Lung microvascular endothelial cell (primary cell): ENCODE results near the gene ERCC6. TPM values are rescaled to one million over a fixed set of nuclear protein-coding genes. Genes with fewer than 3 reads are reported as not detected.

Source experiments
- DNase-seq, 2 donors: peaks; one replicate each; pipeline versions ENCODE4 v3.0.0 to v3.0.0-alpha.2; 2010; ENCODE audit warnings: low read depth in 2 of 2
- total RNA-seq: library from RNA; depleted of rRNA; stranded (reverse); fragments of >200 nt; gene quantifications from 2 replicates; pipeline ENCODE4 v1.2.1, GENCODE V29; 2014

Gene ERCC6
- total RNA-seq, 1 donor from 2014 or later, result 10.7 TPM

DNA sequence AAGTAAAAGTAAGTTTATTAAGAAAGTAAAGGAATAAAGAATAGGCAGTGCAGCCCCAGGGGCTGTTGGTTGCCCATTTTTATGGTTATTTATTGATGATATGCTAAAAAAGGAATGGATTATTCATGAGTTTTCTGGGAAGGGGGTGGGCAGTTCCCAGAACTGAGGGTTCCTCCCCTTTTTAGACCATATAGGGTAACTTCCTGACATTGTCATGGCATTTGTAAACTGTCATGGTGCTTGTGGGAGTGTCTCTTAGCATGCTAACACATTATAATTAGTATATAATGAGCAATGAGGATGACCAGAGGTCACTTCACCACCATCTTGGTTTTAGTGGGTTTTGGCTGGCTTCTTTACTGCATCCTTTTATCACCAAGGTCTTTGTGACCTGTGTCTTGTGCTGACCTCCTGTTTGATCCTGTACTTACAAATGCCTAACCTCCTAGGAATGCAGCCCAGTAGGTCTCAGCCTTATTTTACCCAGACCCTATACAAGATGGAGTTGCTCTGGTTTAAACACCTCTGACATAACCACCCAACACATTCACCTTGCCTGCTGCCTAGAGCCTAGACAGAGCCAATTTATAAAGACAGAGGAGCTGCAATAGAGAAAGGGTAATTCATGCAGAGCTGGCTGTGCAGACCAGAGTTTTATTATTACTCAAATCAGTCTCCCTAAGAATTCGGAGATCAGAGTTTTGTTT is 10.9 kb upstream of the ERCC6 start:
- DNase-seq, result no peak

DNA sequence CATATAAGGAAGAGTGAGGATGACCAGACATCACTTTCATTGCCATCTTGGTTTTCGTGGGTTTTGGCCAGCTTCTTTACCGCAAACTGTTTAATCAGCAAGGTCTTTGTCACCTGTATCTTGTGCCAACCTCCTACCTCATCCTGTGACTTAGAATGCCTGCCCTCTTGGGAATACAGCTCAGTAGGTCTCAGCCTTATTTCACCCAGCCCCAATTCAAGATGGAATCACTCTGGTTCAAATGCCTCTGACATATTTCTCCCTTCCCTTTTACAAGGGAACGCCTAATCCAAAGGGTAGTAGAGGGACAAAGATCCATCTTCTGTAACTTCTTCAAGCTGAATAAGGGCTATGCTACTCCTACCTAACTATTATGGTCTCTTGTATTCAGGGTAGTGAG is 4.7 kb upstream of the ERCC6 start:
- DNase-seq, result no peak

DNA sequence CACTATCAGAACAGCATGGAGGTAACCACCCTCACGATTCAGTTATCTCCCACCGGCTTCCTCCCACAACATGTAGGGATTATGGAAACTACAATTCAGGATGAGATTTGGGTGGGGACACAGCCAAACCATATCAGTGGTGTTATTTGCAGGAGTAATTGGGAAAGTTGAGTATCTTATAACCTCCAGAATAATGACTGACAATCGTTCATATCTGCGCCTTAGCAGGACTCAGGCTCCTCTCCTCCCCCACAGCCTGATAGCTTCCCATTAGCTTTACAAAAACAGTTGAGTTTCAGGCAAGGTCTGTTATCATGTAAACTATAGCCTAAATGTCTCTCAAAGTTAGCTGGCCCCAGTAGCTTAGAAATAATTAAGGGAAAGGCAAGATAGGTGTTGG is 3.4 kb upstream of the ERCC6 start:
- no peak for DNase-seq

DNA sequence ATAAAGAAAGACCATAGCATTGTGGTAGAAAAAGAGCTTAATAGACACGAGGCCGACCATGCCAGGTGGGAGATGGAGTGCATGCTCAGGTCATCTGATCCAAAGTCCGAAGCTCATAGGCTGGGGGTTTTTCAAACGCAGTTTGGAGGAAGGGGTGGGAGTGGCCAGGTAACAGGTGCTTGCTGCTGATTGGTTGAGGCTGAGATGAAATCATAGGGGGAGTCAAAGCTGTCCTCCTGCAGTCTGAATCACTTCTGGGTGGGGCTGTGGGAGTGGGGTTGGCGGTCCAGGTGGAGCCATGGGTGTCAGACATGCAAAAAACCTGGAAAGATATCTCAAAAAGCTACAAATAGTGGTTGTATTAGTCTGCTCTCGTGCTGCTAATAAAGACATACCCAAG is 2.8 kb upstream of the ERCC6 start:
- DNase-seq, result no peak

DNA sequence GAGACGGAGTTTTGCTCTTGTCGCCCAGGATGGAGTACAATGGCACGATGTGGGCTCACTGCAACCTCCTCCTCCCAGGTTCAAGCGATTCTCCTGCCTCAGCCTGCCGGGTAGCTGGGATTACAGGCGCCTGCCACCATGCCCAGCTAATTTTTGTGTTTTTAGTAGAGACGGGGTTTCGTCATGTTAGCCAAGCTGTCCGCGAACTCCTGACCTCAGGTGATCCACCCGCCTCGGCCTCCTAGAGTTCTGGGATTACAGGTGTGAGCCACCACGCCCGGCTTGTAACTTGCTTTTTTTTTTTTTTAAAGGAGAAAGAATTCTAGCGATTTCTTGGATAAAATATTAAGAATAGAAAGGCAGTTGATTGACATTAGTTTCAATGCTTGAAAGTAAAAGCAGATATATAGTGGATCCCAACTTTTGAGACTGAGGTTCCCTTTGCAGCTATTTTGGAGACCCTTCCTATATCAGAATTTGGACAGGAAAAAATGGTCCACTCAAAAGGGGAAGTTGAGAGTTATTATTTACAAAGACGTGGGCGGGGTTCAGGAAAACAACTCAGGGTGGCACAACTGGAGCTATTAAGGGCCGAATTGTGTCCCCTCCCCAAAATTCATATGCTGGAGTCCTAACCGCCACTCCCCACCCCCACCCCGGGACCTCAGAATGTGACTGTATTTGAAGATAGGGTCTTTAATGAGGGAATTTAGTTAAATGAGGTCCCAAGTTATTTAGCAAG is 1.3 kb upstream of the ERCC6 start:
- no peak for DNase-seq

DNA sequence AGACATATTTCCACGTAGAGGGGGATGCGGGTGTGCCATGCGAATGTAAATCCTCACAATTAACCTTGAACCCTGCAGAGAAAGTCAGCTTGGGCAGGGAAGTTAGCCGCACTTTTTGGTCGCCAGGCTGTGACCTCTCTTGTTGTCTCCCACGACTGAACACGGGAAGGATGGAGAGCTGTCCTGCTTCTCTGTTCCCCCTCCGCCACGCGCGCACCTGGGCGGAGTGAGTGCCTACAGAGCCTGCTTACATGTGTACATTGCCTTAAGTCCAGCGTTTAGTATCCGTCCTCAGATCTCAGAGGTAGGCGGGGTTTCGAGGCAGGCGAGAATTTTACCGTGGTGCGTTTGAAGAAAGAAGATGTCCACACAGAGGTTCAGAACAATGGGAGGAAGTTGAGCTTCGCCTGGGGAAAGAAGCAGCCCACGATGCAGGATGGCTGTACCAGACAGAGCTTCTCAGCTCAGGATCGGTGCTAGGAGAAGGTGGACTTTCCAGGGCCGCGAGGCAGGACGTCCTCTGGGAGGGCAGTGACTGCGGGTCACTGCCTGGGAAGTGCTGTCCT is 482 bp upstream of the ERCC6 start:
- peak in 1 of 2 donors; percentile 80 for DNase-seq

DNA sequence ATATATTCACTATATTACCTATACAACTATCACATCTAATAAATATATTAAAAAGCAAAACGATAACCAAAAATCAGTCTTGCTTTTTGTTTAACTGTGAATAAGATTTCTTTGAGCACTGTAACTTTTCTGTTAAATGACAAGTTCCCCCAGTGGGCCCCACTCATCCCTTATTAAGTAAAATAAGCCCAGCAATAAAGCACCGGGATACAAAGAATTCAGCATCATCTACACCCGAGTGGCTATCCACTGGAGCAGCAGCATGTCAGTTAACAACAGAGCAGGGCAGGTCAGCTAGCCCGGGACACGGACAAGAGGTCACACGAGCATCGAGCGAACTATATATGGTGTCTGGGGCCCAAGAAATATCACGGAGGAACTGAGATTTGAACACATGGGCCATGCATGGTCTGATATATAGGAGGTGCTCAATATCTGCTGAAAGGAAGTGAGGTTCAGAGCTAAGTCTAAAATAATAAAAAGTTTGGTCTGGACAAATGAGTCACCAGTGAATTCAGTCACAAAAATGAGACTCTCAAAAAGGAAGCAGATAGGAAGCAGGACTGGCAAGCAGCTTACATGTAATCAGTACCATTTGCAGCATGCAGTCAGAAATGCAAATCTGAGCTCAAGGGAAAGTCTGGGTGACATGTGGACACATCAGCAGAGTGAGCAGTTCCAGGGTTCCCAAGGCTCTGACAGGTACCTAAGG is 4.1 kb downstream of the ERCC6 start:
- peak; percentile 69 to 84 for DNase-seq

DNA sequence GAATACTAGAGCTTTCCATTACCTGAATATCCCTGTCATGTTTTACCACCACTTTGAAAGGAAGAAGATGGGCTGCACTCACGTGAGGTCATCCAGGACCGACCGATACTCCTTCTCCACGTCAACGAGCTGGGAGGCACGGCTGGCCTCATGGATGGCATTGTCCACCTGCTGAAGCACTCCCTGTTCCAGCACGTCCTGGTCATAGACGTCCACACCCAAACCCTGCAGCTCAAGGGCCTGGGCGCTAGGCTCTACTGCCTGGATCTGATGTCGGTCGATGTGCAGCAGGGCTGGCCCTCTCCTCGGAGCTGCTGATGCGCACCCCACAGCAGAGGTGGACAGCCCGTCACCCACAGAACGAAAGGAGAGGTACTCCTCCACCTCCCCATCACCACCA is 6.5 kb downstream of the ERCC6 start:
- DNase-seq, result no peak

DNA sequence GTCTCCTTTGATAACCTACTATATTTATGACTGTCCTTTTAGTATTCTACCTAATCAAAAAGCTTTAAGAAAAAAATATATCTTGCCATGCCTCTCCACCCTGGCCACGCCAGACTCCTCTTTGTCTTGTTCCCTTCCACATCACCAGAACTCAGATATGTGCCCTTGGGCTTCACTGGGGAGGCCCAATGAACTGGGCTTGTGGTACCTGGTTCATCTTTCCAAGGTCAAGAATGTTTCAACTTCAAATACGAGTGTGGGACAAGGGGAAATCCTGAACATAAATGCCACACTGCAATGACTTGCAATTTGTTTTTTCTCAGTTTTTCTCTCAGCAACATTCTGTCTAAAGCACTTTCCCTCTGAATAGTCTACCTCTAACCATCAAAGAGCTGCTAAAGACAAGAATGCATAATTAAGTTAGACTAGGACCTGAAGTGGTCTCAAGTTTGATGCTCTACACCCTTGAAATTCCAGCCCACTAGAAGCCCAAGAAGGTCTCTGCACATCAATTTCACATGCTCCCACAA is 9.9 kb downstream of the ERCC6 start:
- DNase-seq, result no peak

DNA sequence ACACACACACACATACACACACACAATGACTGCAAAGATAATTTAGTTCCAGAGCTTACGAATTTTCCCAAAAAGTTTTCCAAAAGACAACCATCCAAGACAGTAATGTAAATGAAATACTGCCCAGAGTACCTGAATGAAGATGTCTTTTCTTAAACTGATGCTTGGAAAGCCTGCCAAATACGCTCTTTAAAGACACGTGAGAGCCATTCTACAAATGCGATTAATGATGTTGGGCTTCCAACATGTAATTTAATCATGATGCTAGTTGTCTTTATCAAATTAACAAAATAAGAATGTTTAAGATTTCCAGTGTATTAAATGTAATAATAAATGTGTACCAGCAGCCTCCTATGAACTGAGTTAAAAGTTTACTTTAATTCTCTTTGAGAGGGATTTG is 11.1 kb downstream of the ERCC6 start:
- DNase-seq, result no peak

DNA sequence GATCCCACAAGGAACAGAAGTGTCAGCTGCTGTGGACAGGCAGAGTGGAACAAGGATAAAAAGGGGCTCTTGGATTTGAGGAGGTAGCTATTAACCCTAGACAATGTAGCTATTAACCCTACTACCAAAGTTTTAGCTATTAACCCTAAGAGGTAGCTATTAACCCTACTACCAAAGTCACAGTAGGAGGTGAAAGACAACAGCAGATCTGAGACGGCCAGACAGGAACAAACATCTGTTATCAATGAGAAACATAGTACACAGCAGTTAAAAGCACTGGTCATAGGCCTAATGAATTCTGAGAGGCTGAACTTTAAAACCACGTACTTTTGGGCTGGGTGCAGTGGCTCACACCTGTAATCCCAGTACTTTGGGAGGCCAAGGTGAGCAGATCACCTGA is 11.9 kb downstream of the ERCC6 start:
- no peak for DNase-seq

DNA sequence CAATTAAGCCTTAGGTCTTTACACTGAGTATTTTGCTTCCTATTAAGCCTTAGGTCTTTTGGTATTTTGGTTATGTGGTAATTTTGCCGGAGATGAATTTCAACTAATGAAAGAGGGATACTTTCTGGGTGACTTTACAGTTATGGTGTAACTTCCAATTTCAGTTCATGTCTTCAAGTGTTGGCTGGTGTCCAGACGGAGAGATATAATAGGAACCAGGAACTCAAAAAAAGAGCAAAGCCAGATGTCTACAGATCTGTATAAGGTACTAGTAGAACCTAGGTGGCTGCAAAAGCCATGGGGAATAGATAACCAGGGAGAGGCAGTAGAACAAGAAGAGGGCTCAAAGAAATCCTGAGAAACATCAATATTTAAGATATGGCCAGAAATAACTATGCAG is 12.3 kb downstream of the ERCC6 start:
- no peak for DNase-seq

DNA sequence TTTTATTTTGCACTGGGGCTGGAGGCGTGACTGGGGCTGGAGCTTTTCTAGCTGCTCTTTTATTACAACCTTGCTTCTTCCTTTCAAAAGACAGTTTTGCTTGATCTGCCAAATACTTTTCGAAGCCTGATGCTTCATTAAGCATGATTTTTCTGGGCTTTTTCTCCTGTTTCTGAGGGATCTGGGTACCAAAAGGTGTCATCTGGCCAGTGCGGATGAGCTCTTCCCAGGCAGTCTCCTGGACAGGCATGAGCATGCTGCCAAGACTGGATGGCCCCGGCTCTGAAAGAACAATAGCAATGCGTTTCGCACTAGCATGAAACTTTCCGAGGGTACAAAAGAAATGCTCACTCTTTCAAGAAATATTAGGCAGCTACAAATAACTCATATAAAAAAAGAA is 14.4 kb downstream of the ERCC6 start:
- no peak for DNase-seq

DNA sequence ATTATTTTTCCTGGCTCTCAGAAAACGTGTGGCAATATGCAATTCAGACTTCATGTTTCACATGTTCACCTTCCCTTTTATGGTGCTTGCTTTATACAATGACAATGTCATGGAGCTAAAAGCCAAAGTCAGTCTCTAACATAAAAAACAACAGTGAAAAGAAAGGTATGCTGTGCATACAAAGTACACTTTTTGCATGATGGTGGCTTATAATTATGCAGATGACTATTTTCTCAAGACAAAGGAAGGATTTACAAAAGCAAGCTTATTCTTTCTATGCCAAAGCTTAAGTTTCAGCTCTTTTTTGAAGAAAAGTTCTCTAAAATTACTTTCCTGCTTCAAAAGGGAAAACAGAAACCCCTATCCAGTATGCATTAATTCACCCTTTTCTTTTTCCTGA is 15.6 kb downstream of the ERCC6 start:
- DNase-seq, result no peak

DNA sequence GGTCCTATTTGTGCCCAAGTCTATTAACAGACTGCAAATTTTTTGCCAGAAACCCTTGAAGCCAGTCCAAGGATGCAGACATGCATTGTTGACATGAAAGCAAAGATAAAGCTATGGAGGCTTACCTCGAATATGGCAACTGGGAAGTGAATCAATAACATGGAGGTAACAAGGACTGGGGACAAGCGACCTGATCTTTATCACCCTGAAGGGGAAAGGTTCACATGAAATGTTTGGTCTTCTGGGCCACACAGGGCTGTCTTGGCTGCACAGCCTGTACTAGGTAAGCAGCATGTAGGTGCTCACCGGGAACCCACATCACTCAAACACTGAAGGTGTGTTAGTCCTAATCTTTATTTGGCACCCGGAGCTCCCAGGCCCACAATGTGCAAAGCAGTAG is 17.9 kb downstream of the ERCC6 start:
- DNase-seq, result no peak

DNA sequence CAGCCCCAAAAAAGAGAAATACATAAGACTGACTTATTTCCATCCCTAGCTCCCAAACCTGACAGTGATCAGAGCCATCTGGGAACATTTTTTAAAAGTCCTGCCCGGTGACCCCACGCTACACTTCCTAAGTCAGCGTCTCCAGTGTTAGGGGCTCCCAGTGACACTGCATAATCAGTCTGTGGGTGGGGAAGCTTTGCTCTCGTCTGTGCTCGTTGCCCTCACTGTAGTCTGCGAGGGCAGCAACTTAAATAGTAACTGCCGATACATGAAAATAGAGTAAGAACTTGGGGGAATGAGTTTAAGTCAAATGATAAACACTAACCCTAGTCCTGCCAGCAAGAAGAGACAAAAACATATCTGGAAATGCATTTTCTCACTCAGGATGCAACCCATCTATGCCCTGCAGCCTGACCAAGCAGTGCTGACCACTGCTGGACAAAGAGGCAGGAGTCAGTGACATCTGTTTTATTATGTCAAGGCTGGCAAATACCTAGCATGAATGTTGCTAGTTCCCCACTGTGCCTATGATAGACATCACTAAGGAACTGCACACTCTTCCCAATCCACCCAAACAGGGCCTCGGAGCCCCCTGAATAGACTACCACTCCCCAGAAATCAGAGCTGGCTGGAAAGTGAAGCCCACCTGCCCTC is 18.7 kb downstream of the ERCC6 start:
- no peak for DNase-seq

DNA sequence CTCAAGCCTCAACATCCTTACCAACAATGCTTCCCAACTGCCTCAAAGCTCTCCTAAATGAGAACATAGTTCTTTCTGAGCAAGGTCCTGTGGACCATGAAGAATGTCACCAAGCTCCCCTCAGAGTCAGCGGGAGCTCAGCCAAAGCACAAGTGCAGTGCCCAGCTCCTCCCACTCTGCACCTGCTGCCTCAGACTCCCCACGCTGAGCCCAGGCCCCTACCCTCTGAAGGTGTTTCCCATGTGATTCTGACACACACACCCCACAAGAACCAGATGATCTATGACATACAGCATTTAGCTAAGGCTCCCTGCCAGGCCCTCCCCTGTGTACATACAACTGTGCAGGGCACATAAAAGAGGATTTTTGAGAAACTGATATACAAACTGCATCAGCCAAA is 19.2 kb downstream of the ERCC6 start:
- no peak for DNase-seq

DNA sequence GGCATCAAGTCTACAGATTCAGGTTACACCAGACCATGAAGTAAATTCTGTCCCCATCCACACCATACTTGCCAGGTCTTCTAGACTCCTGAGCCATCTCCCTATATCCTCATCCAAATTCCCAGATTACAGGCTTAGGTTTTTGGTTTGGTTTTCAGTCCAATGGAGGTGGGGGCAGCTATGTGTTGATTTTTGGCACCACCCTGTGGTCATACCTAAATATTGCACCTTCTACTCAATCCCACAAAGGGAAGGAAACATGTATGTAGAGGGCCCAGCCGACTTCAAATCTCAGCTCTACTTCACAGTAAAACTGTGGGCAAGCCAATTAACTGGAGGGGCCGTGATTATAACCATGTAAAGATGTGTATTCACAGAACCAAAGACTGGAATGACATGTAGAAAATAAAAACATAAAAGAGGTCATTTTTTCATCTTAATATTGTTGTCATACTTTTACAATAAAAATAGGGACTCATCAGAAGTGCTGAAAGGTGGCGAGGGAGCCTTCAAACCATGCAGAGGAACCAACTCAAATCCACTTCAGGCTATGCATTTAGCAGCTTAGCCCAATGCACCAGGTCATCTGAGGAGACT is 19.8 kb downstream of the ERCC6 start:
- DNase-seq, result peak; percentile 63 to 71

DNA sequence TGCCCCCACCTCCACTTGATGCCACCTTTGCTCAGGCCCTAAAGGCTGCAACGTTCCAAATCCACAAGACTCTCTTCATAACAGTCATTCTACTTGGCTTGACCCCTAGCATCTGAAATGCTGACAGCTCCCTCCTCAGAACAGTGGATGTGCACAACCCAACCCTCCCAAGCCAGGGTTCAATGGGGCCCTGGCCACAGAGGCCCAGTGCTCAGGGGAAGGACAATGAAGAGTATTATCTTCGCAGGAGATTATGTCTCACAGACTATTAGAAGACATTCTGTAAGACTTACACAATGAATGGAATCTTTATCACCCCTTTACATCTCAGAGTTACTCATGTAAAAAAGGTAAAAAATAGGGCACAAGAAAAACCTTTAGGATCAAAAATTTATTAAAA is 20.4 kb downstream of the ERCC6 start:
- no peak for DNase-seq

DNA sequence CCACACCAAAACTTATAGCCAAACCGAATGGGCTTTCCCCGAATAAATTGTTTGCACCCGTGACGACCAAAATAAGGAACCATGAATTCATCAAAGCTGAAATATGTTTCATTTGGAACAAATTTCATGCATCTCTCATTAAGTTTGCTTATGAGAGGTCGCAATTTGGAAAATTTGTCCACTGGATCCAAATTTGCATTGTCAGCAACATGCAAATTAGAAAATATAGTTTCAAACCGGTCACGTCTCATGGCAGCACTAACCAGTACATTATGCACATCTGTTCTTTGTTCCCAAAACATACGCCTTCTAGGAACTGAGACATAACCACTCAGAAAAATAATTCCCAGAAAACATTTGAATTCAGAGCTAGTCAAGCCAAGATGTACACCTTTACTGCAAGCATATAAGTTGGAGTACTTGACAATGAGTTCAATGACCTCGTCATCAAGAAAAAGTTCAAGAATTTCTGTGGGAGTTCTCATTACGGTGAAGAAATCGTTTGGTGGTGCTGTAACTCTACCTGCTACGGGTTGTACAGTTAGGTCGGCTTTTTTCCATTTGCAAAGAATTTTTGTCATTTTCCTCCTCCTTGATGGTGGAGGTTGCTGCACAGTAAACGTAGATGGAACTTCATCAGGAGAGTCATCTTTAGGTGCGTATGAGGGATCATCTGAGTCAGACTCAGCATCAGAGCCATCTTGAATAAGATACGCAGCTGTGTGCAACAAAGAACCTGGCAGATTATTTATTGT is 22.5 kb downstream of the ERCC6 start:
- DNase-seq, result no peak
